Dermis microvascular lymphatic vessel endothelial cell (primary cell): ENCODE results near the gene CD53. TPM values are rescaled to one million over a fixed set of nuclear protein-coding genes. Genes with fewer than 3 reads are reported as not detected.

Source experiments
- DNase-seq, 2 donors: peaks; one replicate each; pipeline versions ENCODE4 v3.0.0 to v3.0.0-alpha.2; 2010; ENCODE audit warnings: low read depth in 2 of 2
- total RNA-seq: library from RNA; depleted of rRNA; stranded (reverse); fragments of >200 nt; gene quantifications from 2 replicates; pipeline ENCODE4 v1.2.1, GENCODE V29; 2014

CD53 gene
- total RNA-seq, 1 donor from 2014 or later = not detected

- no peak for DNase-seq
These were observed 3.9 kb downstream of the CD53 start for GRCh38 chr1:110876748-110877341.

GRCh38 chr1:110877364-110877763, 4.4 kb downstream of the CD53 start:
- DNase-seq = no peak

GRCh38 chr1:110877776-110878175, 4.8 kb downstream of the CD53 start:
- DNase-seq = no peak

GRCh38 chr1:110878591-110878990, 5.6 kb downstream of the CD53 start:
- DNase-seq = no peak

GRCh38 chr1:110878993-110879392, 6.0 kb downstream of the CD53 start:
- no peak for DNase-seq

- no peak for DNase-seq
These were observed 7.0 kb downstream of the CD53 start for GRCh38 chr1:110879758-110880606.

- DNase-seq = no peak
These were observed 7.9 kb downstream of the CD53 start for GRCh38 chr1:110880708-110881374.

GRCh38 chr1:110888049-110888448, 15.1 kb downstream of the CD53 start:
- no peak for DNase-seq

- DNase-seq = no peak
These were observed 15.7 kb downstream of the CD53 start for GRCh38 chr1:110888641-110889040.

- no peak for DNase-seq
These were observed 17.7 kb downstream of the CD53 start for GRCh38 chr1:110890474-110891196.

GRCh38 chr1:110893908-110894490, 21.1 kb downstream of the CD53 start:
- DNase-seq = no peak

GRCh38 chr1:110896090-110896489, 23.1 kb downstream of the CD53 start:
- DNase-seq = no peak

GRCh38 chr1:110897681-110898080, 24.7 kb downstream of the CD53 start:
- no peak for DNase-seq

- no peak for DNase-seq
These were observed 25.9 kb downstream of the CD53 start for GRCh38 chr1:110898734-110899457.

- no peak for DNase-seq
These were observed 26.5 kb downstream of the CD53 start for GRCh38 chr1:110899458-110899843.

- no peak for DNase-seq
These were observed 30.0 kb downstream of the CD53 start for GRCh38 chr1:110902820-110903463.

GRCh38 chr1:110903853-110904500, 31.0 kb downstream of the CD53 start:
- no peak for DNase-seq

GRCh38 chr1:110912784-110913183, 39.8 kb downstream of the CD53 start:
- DNase-seq = no peak

GRCh38 chr1:110914676-110915075, 41.7 kb downstream of the CD53 start:
- no peak for DNase-seq

- DNase-seq = no peak
These were observed 42.9 kb downstream of the CD53 start for GRCh38 chr1:110915804-110916203.
